Stimulated activated memory B cell treated with anti-CD40 and anti-IgM and Interleukin-4, amounts not matched to agents 10 μg/mL and 1 μg/mL and 100 μg/mL, for 72 hours (primary cell): ENCODE results near the gene DSCAM.

Experiments used
- ATAC-seq: fragments of 150-1000 bp; cut with Tn5 transposase; 2 replicates; pipeline ENCODE4 v1.10.0; 2021
- H3K27ac Mint-ChIP-seq: one replicate; pipeline ENCODE4 v1.8.0; 2022; ENCODE audit warnings: mild to moderate bottlenecking, mixed read lengths
- H3K27me3 Mint-ChIP-seq: one replicate; pipeline ENCODE4 v1.8.0; 2022; ENCODE audit warnings: mixed read lengths
- H3K36me3 Mint-ChIP-seq: one replicate; pipeline ENCODE4 v1.8.0; 2022; ENCODE audit warnings: mixed read lengths
- H3K4me1 Mint-ChIP-seq: one replicate; pipeline ENCODE4 v1.8.0; 2022; ENCODE audit warnings: mixed read lengths
- H3K4me3 Mint-ChIP-seq: one replicate; pipeline ENCODE4 v1.8.0; 2022; ENCODE audit warnings: mild to moderate bottlenecking, moderate library complexity, mixed read lengths
- H3K9me3 Mint-ChIP-seq: one replicate; pipeline ENCODE4 v1.8.0; 2022; ENCODE audit warnings: mixed read lengths

The DSCAM gene

GRCh38 chr21:40395732-40396131, 451.2 kb downstream of the DSCAM start:
- Mint-ChIP-seq H3K36me3 (no peaks in the 10 kb centered on the region), H3K4me1 (no peaks in the 10 kb centered on the region), H3K4me3 (no peak overlapping the region), H3K27ac (no peak overlapping the region), H3K9me3 (peaks cover 4% of the 10 kb centered on the region), H3K27me3 (no peaks in the 10 kb centered on the region)
- ATAC-seq, result no peak

- H3K9me3 Mint-ChIP-seq, result peaks cover 4% of the 10 kb centered on the region
- no peak for ATAC-seq
- no peaks in the 10 kb centered on the region for H3K27me3 Mint-ChIP-seq
- no peak overlapping the region for H3K4me3 Mint-ChIP-seq
- H3K4me1 Mint-ChIP-seq, result no peaks in the 10 kb centered on the region
- H3K36me3 Mint-ChIP-seq, result no peaks in the 10 kb centered on the region
- H3K27ac Mint-ChIP-seq, result no peak overlapping the region
Observed at GRCh38 chr21:40393066-40393465, 453.9 kb downstream of the DSCAM start.

GRCh38 chr21:40388046-40388445, 458.9 kb downstream of the DSCAM start:
- no peaks in the 10 kb centered on the region for H3K4me1 Mint-ChIP-seq
- no peak overlapping the region for H3K27ac Mint-ChIP-seq
- no peak for ATAC-seq

GRCh38 chr21:40386981-40387747, 459.8 kb downstream of the DSCAM start:
- H3K36me3 Mint-ChIP-seq, result no peaks in the 10 kb centered on the region
- H3K4me3 Mint-ChIP-seq, result no peak overlapping the region
- no peaks in the 10 kb centered on the region for H3K9me3 Mint-ChIP-seq
- H3K4me1 Mint-ChIP-seq, result no peaks in the 10 kb centered on the region
- no peak for ATAC-seq
- no peak overlapping the region for H3K27ac Mint-ChIP-seq
- H3K27me3 Mint-ChIP-seq, result no peaks in the 10 kb centered on the region

More at GRCh38 chr21:40388046-40388445, 458.9 kb downstream of the DSCAM start:
- Mint-ChIP-seq H3K36me3 (no peaks in the 10 kb centered on the region), H3K27me3 (no peaks in the 10 kb centered on the region), H3K4me3 (no peak overlapping the region), H3K9me3 (no peaks in the 10 kb centered on the region)

GRCh38 chr21:40386294-40386911, 460.6 kb downstream of the DSCAM start:
- Mint-ChIP-seq H3K27me3 (no peaks in the 10 kb centered on the region), H3K36me3 (no peaks in the 10 kb centered on the region), H3K4me1 (no peaks in the 10 kb centered on the region), H3K27ac (no peak overlapping the region), H3K4me3 (no peak overlapping the region), H3K9me3 (no peaks in the 10 kb centered on the region)
- ATAC-seq, result no peak

GRCh38 chr21:40385883-40386282, 461.1 kb downstream of the DSCAM start:
- no peaks in the 10 kb centered on the region for H3K27me3 Mint-ChIP-seq
- H3K4me3 Mint-ChIP-seq, result no peak overlapping the region
- ATAC-seq, result no peak
- H3K27ac Mint-ChIP-seq, result no peak overlapping the region
- no peaks in the 10 kb centered on the region for H3K9me3 Mint-ChIP-seq
- no peaks in the 10 kb centered on the region for H3K36me3 Mint-ChIP-seq
- no peaks in the 10 kb centered on the region for H3K4me1 Mint-ChIP-seq

- Mint-ChIP-seq H3K36me3 (no peaks in the 10 kb centered on the region), H3K27ac (no peak overlapping the region)
Observed at GRCh38 chr21:40383951-40384350, 463.0 kb downstream of the DSCAM start.

GRCh38 chr21:40381111-40381510, 465.8 kb downstream of the DSCAM start:
- no peaks in the 10 kb centered on the region for H3K4me1 Mint-ChIP-seq
- H3K9me3 Mint-ChIP-seq, result no peaks in the 10 kb centered on the region
- ATAC-seq, result no peak
- H3K4me3 Mint-ChIP-seq, result no peak overlapping the region
- no peaks in the 10 kb centered on the region for H3K27me3 Mint-ChIP-seq
- no peak overlapping the region for H3K27ac Mint-ChIP-seq
- H3K36me3 Mint-ChIP-seq, result no peaks in the 10 kb centered on the region

More at GRCh38 chr21:40383951-40384350, 463.0 kb downstream of the DSCAM start:
- no peaks in the 10 kb centered on the region for H3K9me3 Mint-ChIP-seq
- H3K4me1 Mint-ChIP-seq, result no peaks in the 10 kb centered on the region
- no peak overlapping the region for H3K4me3 Mint-ChIP-seq
- no peak for ATAC-seq
- H3K27me3 Mint-ChIP-seq, result no peaks in the 10 kb centered on the region

GRCh38 chr21:40379881-40380810, 466.8 kb downstream of the DSCAM start:
- H3K4me1 Mint-ChIP-seq, result no peaks in the 10 kb centered on the region
- no peaks in the 10 kb centered on the region for H3K9me3 Mint-ChIP-seq
- no peaks in the 10 kb centered on the region for H3K27me3 Mint-ChIP-seq
- no peak for ATAC-seq
- no peak overlapping the region for H3K27ac Mint-ChIP-seq
- H3K4me3 Mint-ChIP-seq, result no peak overlapping the region
- H3K36me3 Mint-ChIP-seq, result no peaks in the 10 kb centered on the region

- ATAC-seq, result no peak
- no peaks in the 10 kb centered on the region for H3K4me1 Mint-ChIP-seq
Observed at GRCh38 chr21:40377135-40377534, 469.8 kb downstream of the DSCAM start.

GRCh38 chr21:40373761-40374160, 473.2 kb downstream of the DSCAM start:
- Mint-ChIP-seq H3K36me3 (no peaks in the 10 kb centered on the region), H3K9me3 (no peaks in the 10 kb centered on the region), H3K4me1 (no peaks in the 10 kb centered on the region), H3K4me3 (no peak overlapping the region), H3K27me3 (no peaks in the 10 kb centered on the region), H3K27ac (no peak overlapping the region)
- no peak for ATAC-seq

More at GRCh38 chr21:40377135-40377534, 469.8 kb downstream of the DSCAM start:
- Mint-ChIP-seq H3K36me3 (no peaks in the 10 kb centered on the region), H3K27ac (no peak overlapping the region), H3K27me3 (no peaks in the 10 kb centered on the region), H3K4me3 (no peak overlapping the region), H3K9me3 (no peaks in the 10 kb centered on the region)

GRCh38 chr21:40372506-40372905, 474.5 kb downstream of the DSCAM start:
- no peaks in the 10 kb centered on the region for H3K36me3 Mint-ChIP-seq
- no peak overlapping the region for H3K4me3 Mint-ChIP-seq
- H3K9me3 Mint-ChIP-seq, result no peaks in the 10 kb centered on the region
- ATAC-seq, result no peak
- no peaks in the 10 kb centered on the region for H3K4me1 Mint-ChIP-seq
- no peak overlapping the region for H3K27ac Mint-ChIP-seq
- H3K27me3 Mint-ChIP-seq, result no peaks in the 10 kb centered on the region

- Mint-ChIP-seq H3K36me3 (no peaks in the 10 kb centered on the region), H3K9me3 (no peaks in the 10 kb centered on the region), H3K4me1 (no peaks in the 10 kb centered on the region), H3K27me3 (no peaks in the 10 kb centered on the region), H3K27ac (no peak overlapping the region), H3K4me3 (no peak overlapping the region)
- no peak for ATAC-seq
Observed at GRCh38 chr21:40371329-40371728, 475.6 kb downstream of the DSCAM start.

- no peaks in the 10 kb centered on the region for H3K4me1 Mint-ChIP-seq
- no peak for ATAC-seq
- no peak overlapping the region for H3K27ac Mint-ChIP-seq
- no peaks in the 10 kb centered on the region for H3K36me3 Mint-ChIP-seq
- H3K4me3 Mint-ChIP-seq, result no peak overlapping the region
- H3K9me3 Mint-ChIP-seq, result peaks cover under 1% of the 10 kb centered on the region
- no peaks in the 10 kb centered on the region for H3K27me3 Mint-ChIP-seq
Observed at GRCh38 chr21:40356644-40357043, 490.3 kb downstream of the DSCAM start.

- no peaks in the 10 kb centered on the region for H3K27me3 Mint-ChIP-seq
- H3K27ac Mint-ChIP-seq, result no peak overlapping the region
- H3K36me3 Mint-ChIP-seq, result no peaks in the 10 kb centered on the region
- peaks cover 5% of the 10 kb centered on the region for H3K9me3 Mint-ChIP-seq
- no peak overlapping the region for H3K4me3 Mint-ChIP-seq
- ATAC-seq, result no peak
- H3K4me1 Mint-ChIP-seq, result no peaks in the 10 kb centered on the region
Observed at GRCh38 chr21:40355076-40355475, 491.9 kb downstream of the DSCAM start.
